Hematopoietic multipotent progenitor cell treated with erythropoietin and hydrocortisone succinate and interleukin-3 and kit ligand, for 6 days (in vitro differentiated cells): ENCODE data around the gene ISM1.
A peak's percentile ranks its signal among the peaks of the same experiment; 100 is the strongest.
"Not testable (repeated sequence)": the region's sequence is repeated elsewhere in the genome, so short reads cannot be mapped to it uniquely, and the experiment has no call there.

Experiments used
- DNase-seq: peaks from one replicate; pipeline ENCODE4 v3.0.0-alpha.2; 2015

Gene ISM1

DNA sequence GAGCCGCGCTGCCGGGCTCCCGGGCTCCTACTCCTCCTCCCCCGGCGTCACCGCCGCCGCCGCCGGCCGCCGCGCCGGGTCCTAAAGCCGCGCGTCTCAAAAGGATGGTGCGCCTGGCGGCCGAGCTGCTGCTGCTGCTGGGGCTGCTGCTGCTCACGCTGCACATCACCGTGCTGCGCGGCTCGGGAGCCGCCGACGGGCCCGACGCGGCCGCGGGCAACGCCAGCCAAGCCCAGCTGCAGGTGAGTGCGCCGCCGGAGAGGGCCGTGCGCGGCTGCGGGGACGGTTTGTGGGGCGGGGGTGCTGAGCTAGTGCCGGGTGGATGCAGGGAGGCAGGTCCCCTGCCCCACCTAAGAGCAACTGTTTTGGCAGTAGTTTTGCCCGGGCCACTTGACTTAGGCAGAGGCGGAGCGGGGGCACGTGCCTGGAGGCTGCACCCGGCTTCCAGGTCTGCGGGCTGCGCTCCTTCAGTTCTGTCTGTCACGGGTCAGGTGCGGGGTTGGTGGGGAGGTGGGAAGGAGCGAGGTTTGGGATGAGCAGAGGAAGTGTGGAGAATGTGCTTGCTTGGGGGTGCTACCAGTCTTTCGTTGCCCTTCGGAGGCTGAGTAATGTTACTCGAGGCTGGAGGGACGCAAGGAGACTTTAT is 722 bp downstream of the ISM1 start:
- DNase-seq, result peak; percentile 73

DNA sequence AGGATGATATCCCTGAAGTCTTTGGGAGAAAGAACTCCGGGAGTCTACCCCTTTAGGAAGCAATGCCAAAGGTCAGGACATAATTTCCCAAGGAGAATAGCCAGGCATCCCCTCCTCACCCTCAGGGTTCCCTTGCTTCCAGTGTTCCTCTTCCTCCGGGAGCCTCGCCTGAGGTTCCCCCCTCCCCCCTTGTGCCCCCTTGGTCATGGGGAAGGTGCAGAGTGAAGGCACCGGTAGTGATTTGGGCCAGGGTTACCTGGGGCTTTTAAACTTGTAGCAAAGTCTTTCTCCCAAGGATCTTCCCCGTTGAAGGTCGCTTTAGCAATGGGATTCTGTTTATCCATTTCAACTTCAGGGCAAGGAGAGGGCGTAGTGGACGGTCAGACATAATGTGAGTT is 1.2 kb downstream of the ISM1 start:
- DNase-seq, result no peak

DNA sequence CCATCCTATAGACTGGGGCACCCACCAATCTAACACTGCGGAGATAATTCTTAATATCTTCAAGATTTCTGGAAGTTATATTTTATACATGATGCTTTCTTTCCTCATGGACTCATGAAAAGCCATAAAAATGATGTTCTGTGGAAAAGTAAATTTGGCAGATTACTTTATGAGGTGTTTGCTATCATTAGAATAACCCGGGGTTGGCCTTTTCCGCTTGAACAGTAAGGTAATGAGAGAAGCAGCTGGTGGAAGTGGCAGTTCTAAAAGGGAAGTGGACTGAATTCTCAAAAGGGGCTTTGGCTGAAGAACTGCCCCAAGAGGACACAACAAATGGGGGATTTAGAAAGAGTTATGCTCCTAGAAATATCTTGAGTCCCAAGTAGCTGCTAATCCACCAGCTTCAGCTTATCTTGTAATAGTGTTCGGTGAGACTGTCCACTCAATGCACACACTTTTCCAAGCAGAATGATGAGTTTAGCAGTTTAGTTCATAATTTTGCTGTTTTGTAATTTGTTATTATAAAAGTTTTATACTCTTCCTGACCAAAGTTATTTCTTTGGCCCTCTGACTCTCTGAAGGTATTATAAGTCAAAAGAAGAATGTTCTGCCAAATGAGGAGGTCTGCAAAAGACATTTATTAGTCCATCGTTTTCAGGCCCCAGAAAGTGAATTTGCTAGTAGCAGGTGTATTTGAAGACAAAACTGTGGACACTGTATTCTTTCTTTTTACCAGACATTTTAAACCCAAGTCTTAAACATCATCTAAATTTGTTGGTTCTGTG is 2.9 kb downstream of the ISM1 start:
- DNase-seq, result no peak

DNA sequence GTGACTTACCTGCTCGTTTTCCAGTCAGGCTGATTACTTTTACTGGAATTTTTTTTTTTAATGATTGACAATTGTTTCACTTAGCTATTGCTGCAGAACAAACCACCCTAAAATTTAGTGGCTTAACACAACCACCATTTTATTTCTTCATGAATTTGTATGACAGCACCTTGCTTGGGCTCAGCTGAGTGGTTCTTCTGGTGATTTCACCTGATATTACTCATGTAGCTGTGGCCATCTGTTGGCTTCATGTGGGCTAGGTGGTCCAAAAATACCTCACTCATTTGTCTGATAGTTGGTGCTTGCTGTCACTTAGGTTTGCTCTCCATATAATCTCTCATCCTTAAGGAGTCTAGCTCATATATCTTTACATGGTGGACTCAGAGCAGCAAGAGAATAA is 5.3 kb downstream of the ISM1 start:
- no peak for DNase-seq

DNA sequence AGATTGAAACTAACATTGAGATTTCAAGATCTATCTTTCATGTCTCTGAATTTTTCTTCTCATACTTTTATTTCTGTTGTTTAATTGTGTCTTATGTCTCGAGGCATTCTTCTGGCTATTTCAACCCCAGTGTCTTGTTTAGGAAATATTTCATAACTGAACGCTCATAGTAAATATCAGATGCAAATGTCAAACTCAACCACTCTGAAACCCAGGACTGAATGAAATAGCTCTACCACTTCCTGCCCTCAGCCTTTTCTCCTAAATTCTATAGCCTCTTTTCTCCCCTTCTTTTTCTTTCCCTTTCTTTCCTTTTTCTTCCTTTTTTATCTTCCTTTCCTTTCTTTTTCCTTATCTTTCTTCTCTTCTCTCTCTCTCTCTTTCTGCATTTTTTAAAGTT is 7.7 kb downstream of the ISM1 start:
- no peak for DNase-seq

DNA sequence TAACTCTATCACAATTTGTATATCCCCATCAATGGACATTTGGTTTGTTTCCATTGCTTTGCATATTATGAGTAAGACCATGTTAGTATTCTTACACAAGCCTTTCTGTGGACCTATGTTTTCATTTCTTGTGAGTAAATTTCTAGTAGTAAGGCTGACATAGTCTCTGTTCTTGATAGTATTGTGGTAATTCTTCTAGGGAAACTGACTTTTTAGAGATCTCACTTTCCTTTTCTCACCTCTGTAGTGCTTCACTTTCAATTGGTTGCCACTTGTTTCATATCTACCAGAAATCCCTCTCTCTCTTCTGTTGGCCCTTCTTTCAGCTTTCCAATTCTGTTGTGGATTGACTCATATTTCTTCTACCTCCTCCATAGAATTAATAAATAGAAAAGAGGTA is 8.5 kb downstream of the ISM1 start:
- DNase-seq, result no peak

DNA sequence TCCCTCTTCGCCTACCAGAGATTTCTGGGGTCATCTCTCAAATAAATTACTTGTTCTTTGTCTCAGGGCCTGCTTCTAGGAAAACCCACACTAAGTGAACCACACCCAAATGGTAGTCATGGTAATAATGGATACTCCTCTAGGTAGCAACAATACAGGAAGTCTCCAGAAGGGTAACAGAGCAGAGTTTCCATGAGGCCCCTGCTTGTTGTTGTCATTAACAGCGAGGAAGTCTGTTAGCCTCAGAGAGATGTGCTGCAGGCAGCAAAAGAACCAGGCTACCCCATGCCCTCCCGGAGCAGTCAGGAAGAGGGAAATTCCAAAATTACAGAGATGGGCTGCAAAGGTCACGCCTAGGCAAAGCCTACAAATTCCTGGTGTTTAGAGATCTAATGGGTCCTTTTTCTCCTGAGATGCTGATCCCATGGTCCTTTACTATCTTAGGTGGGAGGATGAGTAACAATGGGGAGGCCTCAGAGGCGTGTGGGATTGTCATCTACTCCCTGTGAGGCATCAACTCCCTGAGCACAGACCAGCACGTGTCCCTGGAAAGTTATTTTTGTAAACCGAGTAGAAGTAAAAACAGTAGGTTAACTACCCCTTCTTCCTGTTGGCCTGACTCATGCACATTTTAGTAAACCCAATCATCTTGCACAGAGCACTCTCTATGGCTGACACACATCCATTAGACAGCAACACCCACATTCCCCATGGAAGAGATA is 10.1 kb downstream of the ISM1 start:
- peak; percentile 87 for DNase-seq

DNA sequence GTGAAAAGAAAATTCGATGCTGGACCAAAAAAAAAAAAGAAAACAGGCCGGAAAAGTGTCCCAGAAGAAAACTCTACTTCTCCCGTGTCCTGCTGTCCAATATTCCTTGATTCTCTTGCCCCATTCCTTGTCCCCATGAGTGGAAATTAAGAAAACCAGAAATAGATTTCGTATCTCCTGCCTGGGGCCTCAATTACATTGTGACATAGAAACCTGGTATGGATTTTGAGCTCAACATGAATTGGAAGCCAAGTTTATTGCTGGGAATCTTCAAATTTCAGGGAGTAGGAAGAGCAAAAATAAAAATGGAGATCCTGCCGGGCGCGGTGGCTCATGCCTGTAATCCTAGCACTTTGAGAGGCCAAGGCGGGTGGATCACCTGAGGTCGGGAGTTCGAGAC is 11.9 kb downstream of the ISM1 start:
- no peak for DNase-seq

DNA sequence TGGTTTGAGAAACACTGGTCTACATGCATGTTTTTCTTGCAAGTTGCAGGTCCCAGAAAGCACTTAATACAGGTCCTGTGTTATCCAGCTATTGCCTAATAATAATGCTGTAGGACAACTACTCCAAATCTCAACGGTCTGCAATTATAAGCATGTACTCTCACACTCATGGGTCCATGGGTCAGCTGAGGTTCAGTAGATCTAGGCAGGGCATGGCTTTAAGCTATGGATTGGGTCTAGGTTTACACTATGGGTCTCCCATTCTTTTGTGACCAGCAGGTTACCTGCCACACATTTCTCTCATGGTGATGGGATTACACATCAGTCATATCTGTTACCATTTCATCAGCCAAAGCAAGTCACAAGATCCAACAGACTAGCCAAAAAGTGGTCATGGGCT is 13.9 kb downstream of the ISM1 start:
- no peak for DNase-seq

DNA sequence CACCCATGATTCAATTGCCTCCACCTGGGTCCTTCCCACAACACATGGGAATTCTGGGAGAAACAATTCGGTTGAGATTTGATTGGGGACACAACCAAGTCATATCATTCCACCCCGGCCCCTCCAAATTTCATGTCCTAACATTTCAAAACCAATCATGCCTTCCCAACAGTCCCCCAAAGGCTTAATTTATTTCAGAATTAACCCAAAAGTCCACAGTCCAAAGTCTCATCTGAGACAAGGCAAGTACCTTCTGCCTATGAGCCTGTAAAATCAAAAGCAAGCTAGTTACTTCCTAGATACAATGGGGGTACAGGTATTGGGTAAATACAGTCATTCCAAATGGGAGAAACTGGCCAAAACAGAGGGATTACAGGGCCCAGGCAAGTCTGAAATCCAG is 15.3 kb downstream of the ISM1 start:
- DNase-seq, result not testable (repeated sequence)

DNA sequence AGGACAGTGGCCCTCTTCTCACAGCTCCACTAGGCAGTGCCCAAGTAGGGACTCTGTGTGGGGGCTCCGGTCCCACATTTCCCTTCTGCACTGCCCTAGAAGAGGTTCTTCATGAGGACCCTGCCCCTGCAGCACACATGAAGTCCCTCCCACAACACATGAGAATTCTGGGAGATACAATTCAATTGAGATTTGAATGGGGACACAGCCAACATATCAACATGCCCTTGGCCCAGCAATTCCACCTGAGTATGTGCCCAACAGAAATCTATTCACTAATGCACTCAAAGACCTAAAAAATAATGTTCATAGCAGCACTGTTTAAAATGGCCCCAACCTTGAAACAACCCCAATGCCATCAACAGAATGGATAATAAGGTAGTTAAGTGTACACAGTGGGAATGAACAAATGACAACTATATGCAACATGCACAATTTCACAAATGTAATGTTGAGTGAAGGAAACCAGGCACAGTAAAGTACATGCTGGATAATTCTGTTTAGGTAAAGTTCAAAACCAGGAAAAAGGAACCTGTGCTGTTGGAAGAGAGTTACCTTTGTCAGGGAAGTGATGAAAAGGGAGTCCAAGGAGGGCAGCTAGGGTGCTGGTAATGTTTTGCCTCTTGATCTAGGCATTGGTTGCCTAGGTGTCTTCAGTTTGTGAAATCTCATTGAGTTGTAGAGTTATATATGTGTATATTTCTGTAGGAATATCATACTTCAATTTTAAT is 16.1 kb downstream of the ISM1 start:
- no peak for DNase-seq

DNA sequence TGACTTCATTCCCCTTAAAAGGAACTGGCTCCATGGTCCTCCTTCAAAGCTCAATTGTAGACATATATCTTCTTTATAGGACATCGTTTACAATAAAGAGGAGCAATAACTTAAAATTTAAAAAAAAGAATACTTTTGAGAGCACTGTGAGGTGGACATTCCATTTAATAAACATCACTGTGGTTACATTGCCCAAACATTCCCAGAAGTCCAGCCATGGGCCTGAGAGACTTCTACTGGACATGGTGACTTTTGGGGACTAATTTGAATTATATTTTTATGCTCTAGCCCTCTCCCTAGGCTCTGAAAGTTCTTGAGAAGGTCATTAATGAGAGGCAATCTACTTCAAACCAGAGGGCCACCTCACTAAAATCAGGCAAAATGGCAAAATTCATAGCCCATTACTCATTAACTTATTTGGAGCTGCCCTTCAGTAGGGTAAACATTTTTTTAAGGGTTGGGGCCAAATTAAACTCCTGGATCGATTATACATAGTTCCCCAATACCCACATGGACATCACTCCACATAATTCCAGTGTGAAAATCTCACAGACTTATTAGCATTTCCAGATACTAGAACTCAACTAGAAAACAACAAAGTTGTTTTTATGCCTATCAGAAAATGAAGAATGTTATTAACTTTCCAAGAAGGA is 17.1 kb downstream of the ISM1 start:
- DNase-seq, result no peak

DNA sequence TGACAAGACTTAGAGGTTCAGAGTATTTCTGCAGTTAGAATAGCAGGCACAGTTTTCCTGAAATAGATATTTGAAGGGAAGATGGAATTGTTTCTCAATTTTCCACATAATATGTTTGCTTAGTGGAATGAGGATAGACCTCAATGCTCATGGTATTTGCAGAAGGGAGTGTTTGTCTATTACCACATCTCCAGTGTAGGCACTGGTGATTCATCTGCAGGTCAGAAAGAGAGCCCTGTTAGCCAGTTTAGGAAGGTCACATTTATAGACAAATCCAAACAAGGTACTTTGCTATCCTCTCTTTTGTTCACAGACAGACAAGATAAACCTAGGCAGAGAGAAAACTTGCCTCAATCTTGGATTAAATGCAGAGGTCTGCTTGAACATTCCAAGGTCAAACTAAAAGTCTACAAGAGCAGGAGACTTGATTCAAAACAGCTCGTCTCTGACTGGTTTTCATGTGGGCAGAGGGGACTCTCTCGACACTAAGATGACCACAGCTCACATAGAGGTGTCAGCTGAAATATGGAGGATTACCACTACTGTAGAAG is 22.8 kb downstream of the ISM1 start:
- no peak for DNase-seq

DNA sequence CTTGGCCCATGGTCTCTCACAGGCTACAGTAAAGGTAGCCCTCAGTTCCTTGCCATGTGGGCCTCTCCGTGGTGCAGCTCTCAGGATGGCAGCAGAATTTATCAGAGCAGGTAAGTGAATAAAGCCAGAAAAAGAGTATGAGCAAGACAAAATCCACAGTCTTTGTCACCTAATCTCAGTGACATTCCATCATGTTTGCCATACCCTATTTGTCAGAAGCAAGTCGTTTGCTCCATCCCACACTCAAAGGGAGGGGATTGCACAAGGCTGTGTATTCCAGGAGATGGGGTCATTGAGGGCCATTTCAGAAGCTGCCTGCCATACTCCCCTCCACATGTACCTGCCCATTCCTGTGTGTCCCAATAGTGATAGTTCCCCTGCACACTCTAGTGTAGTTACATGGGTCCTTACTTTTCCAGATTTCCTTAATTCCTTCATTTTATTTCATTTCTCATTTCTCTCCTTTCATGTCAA is 24.2 kb downstream of the ISM1 start:
- no peak for DNase-seq

DNA sequence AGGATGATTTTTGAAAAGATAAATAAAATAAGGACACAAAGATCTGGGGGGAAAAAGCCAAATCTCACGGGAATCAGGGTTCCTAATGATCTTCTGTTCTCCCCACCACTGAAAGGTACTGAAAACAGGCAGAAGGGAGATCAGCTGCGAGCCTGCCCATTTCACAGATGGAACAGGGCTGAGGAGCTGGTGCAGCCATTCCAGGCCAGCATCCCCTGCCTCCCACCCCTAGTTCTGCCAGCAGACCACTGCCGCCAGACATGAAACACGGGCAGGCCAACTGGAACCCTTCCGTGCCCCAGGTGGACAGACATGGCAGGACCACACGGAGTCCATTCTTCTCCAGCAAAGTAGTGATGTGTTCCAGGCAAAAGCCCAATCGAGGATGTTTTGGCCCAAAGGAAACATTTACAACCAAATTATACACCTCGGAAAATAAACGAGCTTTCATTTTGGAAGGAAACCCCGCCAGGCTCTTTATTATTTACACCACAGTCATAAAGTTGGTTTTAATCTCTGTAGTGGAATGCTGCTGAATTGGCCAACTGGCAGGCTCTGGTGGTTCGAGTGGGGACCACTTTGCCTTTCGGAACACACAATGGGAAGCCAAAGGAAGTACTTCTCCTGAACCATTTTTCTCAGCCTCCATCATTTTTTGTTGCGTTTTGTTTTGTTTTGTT is 28.2 kb downstream of the ISM1 start:
- no peak for DNase-seq

DNA sequence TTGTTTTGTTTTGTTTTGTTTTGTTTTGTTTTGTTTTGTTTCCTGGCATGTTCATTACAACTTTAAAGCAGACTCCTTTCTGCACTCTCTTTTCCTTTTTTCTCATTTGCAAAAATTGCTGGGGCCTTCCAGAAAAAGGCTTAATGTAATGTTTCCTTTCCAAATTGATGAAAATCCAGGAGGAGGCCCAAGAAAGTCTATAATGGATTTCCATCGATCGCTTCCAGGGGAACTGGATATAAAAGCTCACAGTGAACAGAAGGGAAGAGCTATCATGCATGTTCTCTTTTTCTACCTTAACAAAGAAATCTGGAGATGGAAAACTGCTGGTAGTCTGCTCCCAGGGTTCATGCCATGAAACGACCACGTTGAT is 28.7 kb downstream of the ISM1 start:
- DNase-seq, result no peak

DNA sequence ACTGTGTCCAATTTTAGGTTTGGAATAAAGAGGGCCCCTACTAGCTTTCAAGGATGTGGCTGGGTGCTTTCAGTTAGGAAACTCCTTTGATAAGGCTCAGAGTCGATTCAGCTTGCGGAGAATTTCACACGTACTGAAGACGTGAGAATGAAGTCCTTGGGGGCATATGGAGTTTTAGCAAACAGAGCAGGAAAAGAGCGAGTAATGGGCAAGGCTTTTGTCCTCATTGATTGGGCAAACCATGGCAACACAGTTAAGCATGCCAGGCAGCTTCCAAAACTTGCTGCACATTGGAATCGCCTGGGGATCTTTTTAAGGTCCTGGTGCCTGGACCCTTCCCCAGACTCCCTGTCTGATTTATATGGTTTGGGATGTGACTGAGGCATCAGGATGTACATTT is 29.2 kb downstream of the ISM1 start:
- no peak for DNase-seq

DNA sequence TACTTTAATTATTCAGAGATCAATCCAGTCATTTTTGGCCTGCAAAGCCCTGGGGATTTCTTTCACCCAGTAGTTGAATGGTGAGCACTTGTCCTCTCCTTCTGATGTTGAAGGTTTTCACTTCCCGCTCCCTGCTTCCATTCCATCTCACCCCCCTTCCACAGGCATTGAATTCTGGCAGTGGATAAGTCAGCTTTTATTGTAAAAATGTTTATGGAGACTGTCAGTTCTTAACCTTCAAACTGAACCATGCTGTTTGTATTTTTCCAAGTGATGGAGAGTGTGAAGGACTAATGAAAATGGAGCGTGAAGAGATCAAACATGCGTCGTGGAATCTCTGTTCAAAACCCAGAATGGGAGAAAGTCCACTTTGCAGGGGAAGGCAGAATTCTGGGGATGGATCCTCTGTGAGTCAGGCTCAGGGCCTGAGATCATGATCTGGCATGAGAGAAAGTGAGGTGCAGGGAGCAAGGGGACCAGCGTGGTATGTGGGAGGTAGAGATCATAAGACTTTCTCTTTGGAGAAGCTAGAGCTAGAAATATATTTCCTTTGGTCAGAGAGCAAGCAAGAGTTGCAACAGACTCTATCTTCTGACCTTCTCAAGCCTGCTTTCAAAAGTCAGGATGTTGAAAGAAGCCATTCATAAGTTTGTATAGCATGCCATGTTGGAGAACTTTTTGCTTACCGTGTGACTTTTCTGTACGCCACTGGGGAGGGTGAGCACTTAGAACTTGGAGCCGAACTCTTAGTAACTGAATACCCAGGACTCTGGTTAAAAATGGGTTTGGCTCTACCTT is 30.2 kb downstream of the ISM1 start:
- DNase-seq, result no peak

DNA sequence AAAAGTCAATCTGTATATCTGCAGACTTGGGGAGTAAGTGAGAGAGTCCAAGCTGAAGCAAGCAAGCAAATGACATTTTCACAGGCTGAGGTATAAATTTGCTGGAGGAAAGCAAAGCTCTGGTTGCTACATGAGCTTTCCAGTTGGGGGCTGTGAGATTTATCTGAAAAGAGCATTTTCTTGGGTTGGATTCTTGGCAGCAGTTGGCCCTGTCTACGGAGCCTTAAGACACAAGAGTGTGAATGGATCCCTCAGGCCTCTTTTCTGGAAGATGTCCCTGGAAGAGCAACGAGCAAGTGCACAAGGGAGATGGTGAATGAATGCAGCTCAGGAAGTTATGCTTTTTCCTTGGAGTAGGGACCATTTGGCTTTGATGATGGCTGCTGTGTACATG is 30.8 kb downstream of the ISM1 start:
- DNase-seq, result no peak

DNA sequence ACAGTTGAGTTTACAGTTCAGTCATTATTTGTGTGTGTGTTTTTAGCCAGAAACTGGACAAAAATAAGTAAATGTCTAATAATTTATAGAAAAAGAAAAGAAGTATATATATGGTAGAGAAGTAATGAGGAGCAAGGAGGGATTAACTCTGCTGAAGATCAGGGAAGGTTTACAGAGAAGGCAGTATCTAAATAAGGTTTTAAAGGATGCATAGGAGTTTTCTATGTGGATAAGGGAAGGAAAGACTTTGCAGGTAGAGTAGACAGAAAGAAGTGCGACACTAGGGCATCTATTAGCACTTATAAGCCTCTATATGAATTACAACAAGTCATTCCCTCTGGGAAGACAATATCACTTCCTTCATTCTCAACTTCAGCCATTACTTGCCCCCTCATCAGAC is 34.3 kb downstream of the ISM1 start:
- DNase-seq, result no peak

DNA sequence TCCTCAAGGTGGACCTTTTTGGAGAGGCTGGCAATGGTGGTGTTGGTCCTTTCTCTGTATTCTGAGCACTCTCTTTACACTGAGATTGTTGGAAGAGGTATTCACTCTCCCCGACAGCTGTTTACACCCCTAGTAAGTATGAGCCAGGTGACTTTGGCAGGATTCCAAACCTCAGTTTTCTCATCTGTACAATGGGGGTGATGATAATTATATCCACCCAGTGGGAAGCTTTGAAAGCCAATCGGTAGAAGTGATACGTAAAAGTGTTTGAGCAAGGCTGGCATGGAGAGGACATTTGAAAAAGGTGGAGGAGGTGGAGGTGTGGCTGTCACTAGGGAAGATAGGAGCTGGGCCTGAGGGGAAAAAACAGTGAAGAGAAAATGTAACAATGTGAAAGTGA is 35.5 kb downstream of the ISM1 start:
- no peak for DNase-seq
